Tibial nerve (tissue), 4 donors: ENCODE measurements around the gene MYO6.

Source experiments
- CTCF ChIP-seq, 5 experiments: fragments of 200-600 bp in 3 of 5; fragments of 450-650 bp in 2 of 5; sonication (generic) in 3 of 5; IDR thresholded peaks; one replicate each; pipeline ENCODE4 v1.5.1; 2016 to 2019; ENCODE audit warnings: antibody characterized with exemption in 5 of 5, mild to moderate bottlenecking in 3 of 5, moderate library complexity in 2 of 5
- EP300 ChIP-seq, 2 donors: sonication (generic); formaldehyde crosslinking; IDR thresholded peaks; one replicate each; pipeline ENCODE4 v1.6.1; 2017; ENCODE audit warnings: antibody characterized with exemption in 2 of 2, mild to moderate bottlenecking in 1 of 2
- POLR2A ChIP-seq, 2 donors: fragments of 450-650 bp; IDR thresholded peaks; one replicate each; pipeline ENCODE4 v1.6.1; 2017; ENCODE audit warnings: antibody characterized with exemption in 2 of 2, mild to moderate bottlenecking in 2 of 2, moderate library complexity in 2 of 2

GRCh38 chr6:75808507-75808906, 59.5 kb downstream of the MYO6 start:
- TF ChIP-seq CTCF (IDR thresholded peaks at IDR 0.05) = no peak
- no peak for TF ChIP-seq POLR2A (IDR thresholded peaks at IDR 0.05)
- TF ChIP-seq EP300 (IDR thresholded peaks at IDR 0.05) = no peak
